H9 (cell line): ENCODE measurements around the gene PTGES2. TPM values are rescaled to one million over a fixed set of nuclear protein-coding genes. Genes with fewer than 3 reads are reported as not detected.

Experiments
- DNase-seq: peaks from one replicate; pipeline ENCODE4 v3.0.0-alpha.2; 2017
- H2AFZ ChIP-seq: one replicate; pipeline ENCODE4 v1.6.1; 2013; ENCODE audit warnings: mild to moderate bottlenecking, low read length, control low read depth, moderate library complexity
- H2AK5ac ChIP-seq: 2 replicates; pipeline ENCODE4 v1.6.1; 2013; ENCODE audit warnings: low read length, control low read depth, mixed read lengths; ENCODE audit not compliant: insufficient read length
- H2BK120ac ChIP-seq: one replicate; pipeline ENCODE4 v1.6.1; 2013; ENCODE audit warnings: low read depth, mild to moderate bottlenecking, low read length, control low read depth, inconsistent platforms; ENCODE audit not compliant: poor library complexity, severe bottlenecking
- H2BK12ac ChIP-seq: 2 replicates; pipeline ENCODE4 v1.6.1; 2013; ENCODE audit warnings: low read length, control low read depth, mixed read lengths, low read depth; ENCODE audit not compliant: insufficient read length
- H2BK15ac ChIP-seq: 2 replicates; pipeline ENCODE4 v1.6.1; 2013; ENCODE audit warnings: low read depth, low read length, control low read depth
- H2BK20ac ChIP-seq: one replicate; pipeline ENCODE4 v1.6.1; 2013; ENCODE audit warnings: low read depth, mild to moderate bottlenecking, low read length, control low read depth, inconsistent platforms; ENCODE audit not compliant: poor library complexity, severe bottlenecking
- H2BK5ac ChIP-seq: 2 replicates; pipeline ENCODE4 v1.6.1; 2013; ENCODE audit warnings: low read length, control low read depth, mixed read lengths; ENCODE audit not compliant: insufficient read length
- H3K14ac ChIP-seq: 2 replicates; pipeline ENCODE4 v1.6.1; 2013; ENCODE audit warnings: low read length, control low read depth; ENCODE audit not compliant: insufficient read depth
- H3K18ac ChIP-seq: 2 replicates; pipeline ENCODE4 v1.6.1; 2013; ENCODE audit warnings: low read depth, mild to moderate bottlenecking, mixed read lengths, low read length, control low read depth; ENCODE audit not compliant: insufficient read length
- H3K23ac ChIP-seq: 2 replicates; pipeline ENCODE4 v1.6.1; 2013; ENCODE audit warnings: low read length, control low read depth, mixed read lengths, low read depth; ENCODE audit not compliant: insufficient read length
- H3K23me2 ChIP-seq: 2 replicates; pipeline ENCODE4 v1.6.1; 2013; ENCODE audit warnings: low read depth, mild to moderate bottlenecking, mixed read lengths, low read length, control low read depth; ENCODE audit not compliant: insufficient read length, poor library complexity, severe bottlenecking
- H3K27ac ChIP-seq: 2 replicates; pipeline ENCODE4 v1.5.1; 2013; ENCODE audit warnings: low read length, control low read depth, mixed read lengths, low read depth; ENCODE audit not compliant: insufficient read length
- H3K27me3 ChIP-seq: 2 replicates; pipeline ENCODE4 v1.6.1; 2013; ENCODE audit warnings: low read length, control low read depth, inconsistent platforms; ENCODE audit not compliant: insufficient read depth
- H3K4ac ChIP-seq: 2 replicates; pipeline ENCODE4 v1.6.1; 2013; ENCODE audit warnings: low read depth, mild to moderate bottlenecking, control low read depth, inconsistent platforms, low read length, moderate library complexity
- H3K4me1 ChIP-seq: 2 replicates; pipeline ENCODE4 v1.6.1; 2013; ENCODE audit warnings: low read length, control low read depth, inconsistent platforms; ENCODE audit not compliant: insufficient read depth
- H3K4me2 ChIP-seq: 2 replicates; pipeline ENCODE4 v1.6.1; 2013; ENCODE audit warnings: low read length, control low read depth, mixed read lengths; ENCODE audit not compliant: insufficient read length, insufficient read depth
- H3K56ac ChIP-seq: 2 replicates; pipeline ENCODE4 v1.6.1; 2013; ENCODE audit warnings: low read depth, mild to moderate bottlenecking, mixed read lengths, low read length, control low read depth; ENCODE audit not compliant: insufficient read length
- H3K79me1 ChIP-seq: 2 replicates; pipeline ENCODE4 v1.6.1; 2013; ENCODE audit warnings: low read depth, mild to moderate bottlenecking, moderate library complexity, low read length, control low read depth, inconsistent platforms; ENCODE audit not compliant: insufficient read depth, poor library complexity, severe bottlenecking
- H3K79me2 ChIP-seq: 2 replicates; pipeline ENCODE4 v1.6.1; 2013; ENCODE audit warnings: low read length, control low read depth, inconsistent platforms; ENCODE audit not compliant: insufficient read depth
- H3K9ac ChIP-seq: 2 replicates; pipeline ENCODE4 v1.6.1; 2013; ENCODE audit warnings: low read length, control low read depth, mixed read lengths; ENCODE audit not compliant: insufficient read length; ENCODE audit errors: extremely low read depth
- H3K9me3 ChIP-seq: one replicate; pipeline ENCODE4 v1.6.1; 2013; ENCODE audit warnings: low read depth, low read length, inconsistent platforms; ENCODE audit not compliant: control insufficient read depth
- H3T11ph ChIP-seq: one replicate; pipeline ENCODE4 v1.6.1; 2013; ENCODE audit warnings: mild to moderate bottlenecking, low read length, control low read depth, inconsistent platforms
- H4K20me1 ChIP-seq: one replicate; pipeline ENCODE4 v1.6.1; 2013; ENCODE audit not compliant: control insufficient read depth, insufficient read length, insufficient read depth
- H4K5ac ChIP-seq: 2 replicates; pipeline ENCODE4 v1.6.1; 2013; ENCODE audit warnings: low read depth, mild to moderate bottlenecking, mixed read lengths, low read length, control low read depth; ENCODE audit not compliant: insufficient read length
- H4K8ac ChIP-seq: replicated peaks from 2 replicates; pipeline ENCODE4 v1.6.1; 2013; ENCODE audit warnings: low read length, control low read depth, mixed read lengths, low read depth; ENCODE audit not compliant: insufficient read length
- H4K91ac ChIP-seq: 2 replicates; pipeline ENCODE4 v1.6.1; 2013; ENCODE audit warnings: low read depth, mild to moderate bottlenecking, moderate library complexity, mixed read lengths, low read length, control low read depth; ENCODE audit not compliant: insufficient read length
- H3K27ac Mint-ChIP-seq, 3 experiments: 2 replicates in 2 of 3; 3 replicates in 1 of 3; pipeline ENCODE4 v1.8.0; 2020 to 2021; ENCODE audit warnings: mixed read lengths in 3 of 3, mild to moderate bottlenecking in 1 of 3, moderate library complexity in 1 of 3
- H3K27me3 Mint-ChIP-seq: 2 replicates; pipeline ENCODE4 v1.8.0; 2021; ENCODE audit warnings: low read depth, mild to moderate bottlenecking, moderate library complexity, mixed read lengths
- H3K36me3 Mint-ChIP-seq, 3 experiments: 2 replicates in 2 of 3; 3 replicates in 1 of 3; pipeline ENCODE4 v1.8.0; 2020 to 2021; ENCODE audit warnings: low read depth in 3 of 3, mixed read lengths in 3 of 3; ENCODE audit not compliant: insufficient read depth in 1 of 3
- H3K4me1 Mint-ChIP-seq, 2 experiments: 2 replicates each; pipeline ENCODE4 v1.8.0; 2020; ENCODE audit warnings: mixed read lengths in 2 of 2
- H3K4me3 Mint-ChIP-seq, 2 experiments: 2 replicates in 1 of 2; 3 replicates in 1 of 2; pipeline ENCODE4 v1.8.0; 2020 to 2021; ENCODE audit warnings: mild to moderate bottlenecking in 2 of 2, mixed read lengths in 2 of 2, moderate library complexity in 1 of 2
- H3K9me3 Mint-ChIP-seq, 2 experiments: 2 replicates in 1 of 2; 3 replicates in 1 of 2; pipeline ENCODE4 v1.8.0; 2020; ENCODE audit warnings: mild to moderate bottlenecking in 2 of 2, mixed read lengths in 2 of 2, moderate library complexity in 1 of 2
- WGBS: extraction: QIAGEN DNeasy Blood & Tissue Kit; methylation state at CpG from one replicate; pipeline ENCODE4 v1.1.7; 2013; ENCODE audit warnings: missing lambda C conversion rate, low lambda C conversion rate, mixed read lengths; ENCODE audit not compliant: insufficient read length; ENCODE audit errors: extremely low coverage; 5-methylcytosine and 5-hydroxymethylcytosine counted together
- total RNA-seq: library from RNA; stranded (reverse); gene quantifications from 2 replicates; pipeline ENCODE4 v1.2.1, GENCODE V29; 2021
- TF ChIP-seq, protein P1 (sequence below): fragments of 200-600 bp; sonication (generic); conservative IDR thresholded peaks from 3 replicates; pipeline ENCODE4 v1.8.0; 2021; ENCODE audit warnings: antibody characterized with exemption, mild to moderate bottlenecking

PTGES2 gene
- total RNA-seq, 1 experiment from 2014 or later, result 63.9 TPM

DNA sequence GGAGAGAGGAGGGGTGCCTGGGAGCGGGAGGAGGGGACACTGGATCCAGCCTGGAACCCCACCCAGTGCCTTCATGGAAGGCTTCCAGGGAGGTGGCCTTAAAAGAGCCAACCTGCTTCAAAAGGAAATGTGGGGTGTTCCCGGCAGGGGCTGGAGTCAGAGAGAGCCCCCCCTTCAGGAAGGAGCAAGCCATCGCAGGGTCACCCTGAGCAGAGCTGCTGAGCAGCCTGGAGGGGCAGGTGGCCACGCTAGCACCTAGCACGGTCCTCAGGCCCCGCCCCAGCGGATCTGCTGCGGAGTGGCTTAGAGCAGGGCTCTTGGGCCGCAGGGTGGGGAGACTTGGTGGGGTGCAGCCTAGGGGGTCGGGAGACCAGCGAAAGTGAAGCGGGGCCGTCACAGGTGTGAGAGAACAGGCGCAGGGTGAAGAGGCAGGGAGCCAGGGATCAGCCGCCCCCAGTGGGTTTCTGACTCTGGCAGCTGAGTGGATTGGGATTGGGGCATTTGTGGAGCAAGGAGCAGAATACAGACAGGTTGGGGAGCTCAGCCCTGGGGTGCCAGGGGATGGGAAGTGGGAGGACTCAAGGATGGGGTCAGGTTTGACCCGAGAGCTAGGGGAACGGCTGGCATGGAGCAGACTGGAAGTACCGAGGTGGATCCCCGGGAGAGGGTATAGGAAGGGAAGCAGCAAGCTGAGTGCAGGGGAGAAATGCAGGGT lies 23.2 kb upstream of the PTGES2 start:
- no peak overlapping the region for H4K8ac ChIP-seq
- no peak overlapping the region for H4K5ac ChIP-seq
- peak overlapping the region in 1 of 3 experiments; percentile 73; a peak in 2 of 7 replicates for H3K27ac Mint-ChIP-seq
- H3K4me3 Mint-ChIP-seq, result no peak overlapping the region; a peak in 3 of 5 replicates
- H3K27me3 Mint-ChIP-seq, result peaks cover 10% of the 10 kb centered on the region
- DNase-seq, result peak; percentile 87
- no peak overlapping the region for H3K9ac ChIP-seq
- H3K9me3 Mint-ChIP-seq, result no peaks in the 10 kb centered on the region
- no peak overlapping the region for H2BK5ac ChIP-seq
- H3K4me2 ChIP-seq, result no peak overlapping the region
- H3K9me3 ChIP-seq, result no peaks in the 10 kb centered on the region
- TF ChIP-seq, protein P1, sequence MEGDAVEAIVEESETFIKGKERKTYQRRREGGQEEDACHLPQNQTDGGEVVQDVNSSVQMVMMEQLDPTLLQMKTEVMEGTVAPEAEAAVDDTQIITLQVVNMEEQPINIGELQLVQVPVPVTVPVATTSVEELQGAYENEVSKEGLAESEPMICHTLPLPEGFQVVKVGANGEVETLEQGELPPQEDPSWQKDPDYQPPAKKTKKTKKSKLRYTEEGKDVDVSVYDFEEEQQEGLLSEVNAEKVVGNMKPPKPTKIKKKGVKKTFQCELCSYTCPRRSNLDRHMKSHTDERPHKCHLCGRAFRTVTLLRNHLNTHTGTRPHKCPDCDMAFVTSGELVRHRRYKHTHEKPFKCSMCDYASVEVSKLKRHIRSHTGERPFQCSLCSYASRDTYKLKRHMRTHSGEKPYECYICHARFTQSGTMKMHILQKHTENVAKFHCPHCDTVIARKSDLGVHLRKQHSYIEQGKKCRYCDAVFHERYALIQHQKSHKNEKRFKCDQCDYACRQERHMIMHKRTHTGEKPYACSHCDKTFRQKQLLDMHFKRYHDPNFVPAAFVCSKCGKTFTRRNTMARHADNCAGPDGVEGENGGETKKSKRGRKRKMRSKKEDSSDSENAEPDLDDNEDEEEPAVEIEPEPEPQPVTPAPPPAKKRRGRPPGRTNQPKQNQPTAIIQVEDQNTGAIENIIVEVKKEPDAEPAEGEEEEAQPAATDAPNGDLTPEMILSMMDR, result peak; percentile 80
- H2AK5ac ChIP-seq, result no peak overlapping the region
- no peak overlapping the region for H3K56ac ChIP-seq
- H3K79me1 ChIP-seq, result no peaks in the 10 kb centered on the region
- WGBS, result no CpG with 5 or more reads among the region's 19 CpGs
- no peaks in the 10 kb centered on the region for H4K20me1 ChIP-seq
- peaks cover 8 to 15% of the 10 kb centered on the region in 2 experiments for H3K4me1 Mint-ChIP-seq
- no peaks in the 10 kb centered on the region for H3K79me2 ChIP-seq
- no peak overlapping the region for H3K23ac ChIP-seq
- H3T11ph ChIP-seq, result no peak overlapping the region
- H3K4ac ChIP-seq, result no peak overlapping the region
- H3K18ac ChIP-seq, result no peak overlapping the region
- H3K14ac ChIP-seq, result no peak overlapping the region
- no peak overlapping the region for H2AFZ ChIP-seq
- no peaks in the 10 kb centered on the region for H3K27me3 ChIP-seq
- no peak overlapping the region for H2BK15ac ChIP-seq
- no peaks in the 10 kb centered on the region for H3K4me1 ChIP-seq
- no peak overlapping the region for H3K27ac ChIP-seq
- H2BK20ac ChIP-seq, result no peak overlapping the region
- H3K23me2 ChIP-seq, result no peaks in the 10 kb centered on the region
- H2BK12ac ChIP-seq, result no peak overlapping the region
- H3K36me3 Mint-ChIP-seq, result no peaks in the 10 kb centered on the region
- H2BK120ac ChIP-seq, result no peak overlapping the region
- no peak overlapping the region for H4K91ac ChIP-seq
